PC-9 (cell line): ENCODE data around the gene SPRY1.

Source experiments
- EZH2 ChIP-seq: fragments of 200-600 bp; sonication (generic); IDR thresholded peaks from 2 replicates; pipeline ENCODE4 v1.8.0; 2017; ENCODE audit warnings: antibody characterized with exemption, low read depth
- TF ChIP-seq, protein P1 (sequence below): fragments of 200-600 bp; sonication (generic); conservative IDR thresholded peaks from 2 replicates; pipeline ENCODE4 v1.6.1; 2017; ENCODE audit warnings: mixed run types, antibody characterized with exemption, mild to moderate bottlenecking, moderate library complexity

DNA sequence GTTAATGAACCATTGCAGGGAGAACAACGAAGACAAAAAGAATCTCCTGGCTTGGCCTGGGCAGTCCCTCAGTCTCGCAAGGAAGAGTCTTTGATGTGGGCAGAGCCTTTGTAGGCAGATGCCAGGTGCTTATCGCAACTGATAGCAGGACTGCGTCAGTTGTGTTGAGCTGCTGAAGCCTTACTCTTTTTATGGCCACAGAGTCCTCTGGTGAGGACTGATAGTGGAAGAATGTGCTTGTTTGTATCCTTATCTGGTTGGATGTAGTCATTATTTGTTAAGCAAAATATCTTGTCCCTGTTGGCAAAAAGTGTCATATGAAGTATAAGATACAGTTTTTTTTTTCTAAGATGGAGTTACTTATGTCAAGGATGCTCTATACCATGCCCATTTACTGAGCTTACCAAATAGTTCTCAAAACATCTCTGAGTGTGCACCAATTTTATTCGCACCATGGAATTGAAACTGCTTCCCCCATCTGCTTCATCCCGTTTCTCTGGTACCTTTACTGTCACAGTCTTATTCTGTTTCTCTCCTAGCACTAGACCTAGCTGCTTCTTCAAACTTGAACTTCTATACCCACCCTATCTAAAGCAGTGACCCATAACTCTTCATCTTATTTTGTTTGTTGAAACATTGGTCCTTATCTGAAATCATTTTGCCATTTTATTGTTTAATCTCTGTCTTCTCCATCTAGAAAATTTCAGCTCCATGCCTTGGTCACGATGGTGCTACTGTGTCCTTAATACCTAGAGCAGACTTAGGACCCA, 47.0 kb upstream of the SPRY1 start:
- TF ChIP-seq, protein P1, sequence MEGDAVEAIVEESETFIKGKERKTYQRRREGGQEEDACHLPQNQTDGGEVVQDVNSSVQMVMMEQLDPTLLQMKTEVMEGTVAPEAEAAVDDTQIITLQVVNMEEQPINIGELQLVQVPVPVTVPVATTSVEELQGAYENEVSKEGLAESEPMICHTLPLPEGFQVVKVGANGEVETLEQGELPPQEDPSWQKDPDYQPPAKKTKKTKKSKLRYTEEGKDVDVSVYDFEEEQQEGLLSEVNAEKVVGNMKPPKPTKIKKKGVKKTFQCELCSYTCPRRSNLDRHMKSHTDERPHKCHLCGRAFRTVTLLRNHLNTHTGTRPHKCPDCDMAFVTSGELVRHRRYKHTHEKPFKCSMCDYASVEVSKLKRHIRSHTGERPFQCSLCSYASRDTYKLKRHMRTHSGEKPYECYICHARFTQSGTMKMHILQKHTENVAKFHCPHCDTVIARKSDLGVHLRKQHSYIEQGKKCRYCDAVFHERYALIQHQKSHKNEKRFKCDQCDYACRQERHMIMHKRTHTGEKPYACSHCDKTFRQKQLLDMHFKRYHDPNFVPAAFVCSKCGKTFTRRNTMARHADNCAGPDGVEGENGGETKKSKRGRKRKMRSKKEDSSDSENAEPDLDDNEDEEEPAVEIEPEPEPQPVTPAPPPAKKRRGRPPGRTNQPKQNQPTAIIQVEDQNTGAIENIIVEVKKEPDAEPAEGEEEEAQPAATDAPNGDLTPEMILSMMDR, result no peak
- TF ChIP-seq EZH2, result no peak
